IMR-90 (cell line): Measurements from ENCODE around the gene NUDT1.

Source experiments
- CTCF ChIP-seq: conservative IDR thresholded peaks from 2 replicates; pipeline ENCODE4 v1.5.1; 2012; ENCODE audit warnings: mild to moderate bottlenecking, low read depth, low read length, improper control_type of control experiment
- RFX5 ChIP-seq: IDR thresholded peaks from 2 replicates; pipeline ENCODE4 v1.8.0; 2012; ENCODE audit warnings: low read depth, mild to moderate bottlenecking, low read length, moderate library complexity
- SMC3 ChIP-seq: fragments of 150-350 bp; IDR thresholded peaks from 2 replicates; pipeline ENCODE4 v1.6.1; 2016; ENCODE audit warnings: low read depth, mild to moderate bottlenecking, antibody characterized with exemption, low read length, moderate library complexity

- no peak for TF ChIP-seq SMC3
- TF ChIP-seq RFX5: no peak
- no peak for TF ChIP-seq CTCF
Observed at GRCh38 chr7:2241580-2242540, at the start of gene NUDT1, which contains the start of gene MRM2.
